Skeletal muscle satellite cell (primary cell): ENCODE results near the gene RASSF8.
"Not testable (repeated sequence)": the region's sequence is repeated elsewhere in the genome, so short reads cannot be mapped to it uniquely, and the experiment has no call there.

Experiments used
- H3K27me3 ChIP-seq: 2 replicates; pipeline ENCODE4 v1.7.0; 2013; ENCODE audit warnings: low read length; ENCODE audit not compliant: control insufficient read depth, insufficient read depth
- H3K36me3 ChIP-seq: 2 replicates; pipeline ENCODE4 v1.7.0; 2013; ENCODE audit warnings: mild to moderate bottlenecking, control low read depth, low read length; ENCODE audit not compliant: insufficient read depth
- H3K4me1 ChIP-seq: 2 replicates; pipeline ENCODE4 v1.7.0; 2013; ENCODE audit warnings: low read length; ENCODE audit not compliant: control insufficient read depth, insufficient read depth
- H3K4me2 ChIP-seq: 2 replicates; pipeline ENCODE4 v1.7.0; 2013; ENCODE audit warnings: mild to moderate bottlenecking, low read length
- H3K4me3 ChIP-seq: 2 replicates; pipeline ENCODE4 v1.7.0; 2013; ENCODE audit warnings: low read length
- H3K9ac ChIP-seq: 2 replicates; pipeline ENCODE4 v1.7.0; 2013; ENCODE audit warnings: mild to moderate bottlenecking, low read depth, low read length, moderate library complexity
- H3K9me3 ChIP-seq: replicated peaks from 2 replicates; pipeline ENCODE4 v1.7.0; 2013; ENCODE audit warnings: mild to moderate bottlenecking, control low read depth, low read length

RASSF8 gene

DNA sequence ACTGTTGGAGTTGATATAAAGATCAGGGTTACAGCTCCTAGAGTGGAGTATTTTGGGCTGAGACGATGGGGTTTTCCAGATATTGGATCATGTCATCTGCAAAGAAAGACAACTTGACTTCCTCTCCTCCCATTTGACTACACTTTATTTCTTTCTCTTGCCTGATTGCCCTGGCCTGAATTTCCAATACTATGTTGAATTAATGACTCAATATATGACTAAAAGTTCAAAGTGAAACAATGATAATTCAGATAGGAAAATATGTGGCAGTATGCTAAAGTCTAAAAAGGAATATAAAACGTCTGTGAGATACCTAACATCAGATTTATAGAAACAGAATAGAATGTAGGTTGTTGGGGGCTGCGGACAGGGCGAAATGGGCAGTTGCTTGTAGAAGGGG, 94.2 kb downstream of the RASSF8 start:
- no peaks in the 10 kb centered on the region for H3K27me3 ChIP-seq
- H3K4me2 ChIP-seq, result peak overlapping the region; percentile 15
- peaks cover 23% of the 10 kb centered on the region for H3K4me1 ChIP-seq
- no peaks in the 10 kb centered on the region for H3K9me3 ChIP-seq
- peaks cover 5% of the 10 kb centered on the region for H3K36me3 ChIP-seq
- H3K9ac ChIP-seq, result no peak overlapping the region
- no peak overlapping the region for H3K4me3 ChIP-seq

DNA sequence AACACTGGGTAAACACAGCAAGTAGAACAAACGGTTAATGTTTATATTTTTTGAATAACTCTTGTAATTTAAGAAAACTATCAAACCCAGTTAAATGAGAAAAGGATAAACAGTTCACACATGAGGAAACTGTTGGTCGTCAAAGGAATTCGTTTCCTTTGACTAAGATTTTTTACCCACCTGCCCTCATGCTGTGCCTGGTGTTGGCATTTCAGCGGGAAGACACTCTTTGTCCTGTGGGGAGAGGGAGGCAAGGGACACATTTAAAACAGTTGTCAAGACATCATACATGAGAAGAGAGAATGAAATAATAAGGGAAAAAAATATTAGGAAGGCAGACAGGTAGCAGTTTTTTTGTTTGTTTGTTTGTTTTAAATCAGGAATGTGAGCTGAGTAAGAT, 95.9 kb downstream of the RASSF8 start:
- no peak overlapping the region for H3K4me3 ChIP-seq
- no peak overlapping the region for H3K9ac ChIP-seq
- peaks cover 23% of the 10 kb centered on the region for H3K4me1 ChIP-seq
- no peaks in the 10 kb centered on the region for H3K9me3 ChIP-seq
- H3K4me2 ChIP-seq, result no peak overlapping the region
- peaks cover 5% of the 10 kb centered on the region for H3K36me3 ChIP-seq
- no peaks in the 10 kb centered on the region for H3K27me3 ChIP-seq

DNA sequence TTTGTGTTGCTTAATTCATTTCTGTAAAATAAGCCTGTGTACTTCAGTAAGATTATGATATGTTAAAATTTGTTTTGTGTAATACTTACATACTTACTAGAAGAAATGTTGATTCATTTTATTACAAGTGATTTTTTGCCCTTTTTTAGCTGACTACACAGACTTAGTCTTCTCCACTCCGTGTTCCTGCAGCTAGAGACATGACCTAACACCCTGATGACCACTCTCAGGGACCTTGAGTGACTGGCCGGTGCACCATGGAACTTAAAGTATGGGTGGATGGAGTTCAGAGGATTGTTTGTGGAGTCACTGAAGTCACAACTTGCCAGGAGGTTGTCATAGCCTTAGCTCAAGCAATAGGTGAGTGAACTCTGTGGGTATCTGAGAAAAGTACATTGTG, 96.6 kb downstream of the RASSF8 start:
- H3K9ac ChIP-seq, result no peak overlapping the region
- H3K36me3 ChIP-seq, result peaks cover 5% of the 10 kb centered on the region
- H3K4me1 ChIP-seq, result peaks cover 23% of the 10 kb centered on the region
- H3K9me3 ChIP-seq, result no peaks in the 10 kb centered on the region
- no peak overlapping the region for H3K4me2 ChIP-seq
- H3K27me3 ChIP-seq, result no peaks in the 10 kb centered on the region
- no peak overlapping the region for H3K4me3 ChIP-seq

DNA sequence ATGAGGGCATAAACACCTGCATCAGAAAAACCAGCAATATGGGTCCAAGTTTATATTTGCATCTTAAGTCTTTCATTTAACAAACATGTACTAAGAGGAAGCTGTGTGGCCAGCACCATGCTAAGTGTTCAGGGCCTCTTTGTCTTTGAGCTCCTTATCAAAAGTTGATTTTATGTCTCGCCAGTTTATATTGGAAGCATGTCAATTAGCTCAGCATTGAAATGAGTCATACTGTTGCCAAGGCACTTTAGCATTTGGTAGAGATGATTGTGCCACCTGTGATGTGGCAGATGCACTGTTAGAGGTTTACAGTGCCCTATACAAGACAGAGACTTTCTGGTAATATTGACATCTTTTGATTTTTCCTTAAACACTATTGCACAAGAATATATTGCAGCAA, 97.9 kb downstream of the RASSF8 start:
- H3K4me3 ChIP-seq, result no peak overlapping the region
- H3K27me3 ChIP-seq, result no peaks in the 10 kb centered on the region
- H3K4me1 ChIP-seq, result peaks cover 23% of the 10 kb centered on the region
- H3K9ac ChIP-seq, result no peak overlapping the region
- no peaks in the 10 kb centered on the region for H3K9me3 ChIP-seq
- peaks cover 5% of the 10 kb centered on the region for H3K36me3 ChIP-seq
- H3K4me2 ChIP-seq, result no peak overlapping the region

DNA sequence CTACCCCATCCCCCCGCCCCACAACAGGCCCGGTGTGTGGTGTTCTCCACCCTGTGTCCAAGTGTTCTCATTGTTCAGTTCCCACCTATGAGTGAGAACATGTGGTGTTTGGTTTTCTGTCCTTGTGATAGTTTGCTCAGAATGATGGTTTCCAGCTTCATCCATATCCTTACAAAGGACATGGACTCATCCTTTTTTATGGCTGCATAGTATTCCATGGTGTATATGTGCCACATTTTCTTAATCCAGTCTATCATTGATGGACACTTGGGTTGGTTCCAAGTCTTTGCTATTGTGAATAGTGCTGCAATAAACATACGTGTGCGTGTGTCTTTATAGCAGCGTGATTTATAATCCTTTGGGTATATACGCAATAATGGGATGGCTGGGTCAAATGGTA, 98.8 kb downstream of the RASSF8 start:
- peaks cover 26% of the 10 kb centered on the region for H3K4me1 ChIP-seq
- not testable (repeated sequence) for H3K27me3 ChIP-seq, H3K4me2 ChIP-seq, H3K9ac ChIP-seq, H3K4me3 ChIP-seq, H3K36me3 ChIP-seq, H3K9me3 ChIP-seq

DNA sequence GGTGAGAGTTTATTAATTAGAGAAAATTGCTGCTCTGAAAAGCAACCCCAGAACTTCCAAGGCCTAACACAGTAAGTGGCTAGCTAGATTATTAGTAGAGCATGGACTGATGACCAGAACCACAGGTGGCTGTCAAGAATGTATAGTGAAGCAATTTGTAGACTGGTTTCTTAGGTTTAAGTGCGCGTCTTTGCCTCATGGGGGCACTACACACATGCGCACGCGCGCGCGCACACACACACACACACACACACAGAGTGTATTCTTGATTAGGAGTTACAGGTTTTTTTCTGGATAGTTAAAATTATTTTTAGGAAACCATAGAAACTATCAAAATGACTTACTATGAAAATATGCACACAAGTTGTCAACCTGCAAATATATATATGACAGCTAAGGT, 99.8 kb downstream of the RASSF8 start:
- H3K4me3 ChIP-seq, result no peak overlapping the region
- no peak overlapping the region for H3K9ac ChIP-seq
- no peaks in the 10 kb centered on the region for H3K9me3 ChIP-seq
- peaks cover 5% of the 10 kb centered on the region for H3K36me3 ChIP-seq
- H3K4me1 ChIP-seq, result peaks cover 23% of the 10 kb centered on the region
- no peaks in the 10 kb centered on the region for H3K27me3 ChIP-seq
- no peak overlapping the region for H3K4me2 ChIP-seq

DNA sequence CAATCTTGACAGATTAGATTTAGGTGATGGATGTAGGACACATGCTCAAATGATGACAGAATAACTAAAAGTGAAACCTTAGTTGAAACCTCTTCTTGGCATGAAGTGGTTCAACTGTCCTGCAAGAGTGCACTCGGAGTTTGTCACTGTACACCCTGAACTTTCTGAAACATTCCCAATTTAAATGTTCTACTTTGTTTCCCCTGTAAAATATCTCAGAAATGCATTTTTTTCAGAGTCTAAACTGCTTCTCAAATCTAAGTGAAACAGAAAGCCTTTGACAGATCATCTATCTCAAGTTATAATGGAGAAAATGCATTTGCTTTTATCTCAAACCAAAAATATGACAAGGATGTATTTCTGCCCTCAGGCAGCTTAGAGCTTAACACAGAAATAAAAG, 100.3 kb downstream of the RASSF8 start:
- no peak overlapping the region for H3K9ac ChIP-seq
- no peaks in the 10 kb centered on the region for H3K9me3 ChIP-seq
- no peak overlapping the region for H3K4me3 ChIP-seq
- peaks cover 5% of the 10 kb centered on the region for H3K36me3 ChIP-seq
- no peak overlapping the region for H3K4me2 ChIP-seq
- H3K27me3 ChIP-seq, result no peaks in the 10 kb centered on the region
- peaks cover 18% of the 10 kb centered on the region for H3K4me1 ChIP-seq

DNA sequence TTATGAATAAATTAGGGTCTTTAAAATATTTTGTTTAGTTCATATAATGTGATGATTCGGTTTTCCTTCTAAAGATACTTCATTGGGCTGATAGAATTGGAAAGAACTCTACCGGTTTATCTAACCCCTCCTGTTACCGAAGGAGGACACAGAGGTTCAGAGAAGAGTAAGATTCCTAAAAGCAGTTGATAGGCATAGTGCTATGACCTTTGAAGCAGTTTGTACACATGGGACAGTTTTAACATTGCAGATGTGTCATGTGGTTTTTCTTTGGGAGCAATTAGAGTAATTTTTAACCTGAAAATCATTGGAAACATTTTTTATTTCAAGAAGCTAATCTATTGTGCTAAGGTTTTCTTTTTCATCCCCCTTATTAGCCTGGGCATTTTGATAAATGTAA, 103.5 kb downstream of the RASSF8 start:
- H3K4me2 ChIP-seq, result no peak overlapping the region
- peaks cover 3% of the 10 kb centered on the region for H3K36me3 ChIP-seq
- H3K27me3 ChIP-seq, result no peaks in the 10 kb centered on the region
- H3K4me1 ChIP-seq, result peaks cover 10% of the 10 kb centered on the region
- H3K9me3 ChIP-seq, result no peaks in the 10 kb centered on the region
- H3K9ac ChIP-seq, result no peak overlapping the region
- no peak overlapping the region for H3K4me3 ChIP-seq

DNA sequence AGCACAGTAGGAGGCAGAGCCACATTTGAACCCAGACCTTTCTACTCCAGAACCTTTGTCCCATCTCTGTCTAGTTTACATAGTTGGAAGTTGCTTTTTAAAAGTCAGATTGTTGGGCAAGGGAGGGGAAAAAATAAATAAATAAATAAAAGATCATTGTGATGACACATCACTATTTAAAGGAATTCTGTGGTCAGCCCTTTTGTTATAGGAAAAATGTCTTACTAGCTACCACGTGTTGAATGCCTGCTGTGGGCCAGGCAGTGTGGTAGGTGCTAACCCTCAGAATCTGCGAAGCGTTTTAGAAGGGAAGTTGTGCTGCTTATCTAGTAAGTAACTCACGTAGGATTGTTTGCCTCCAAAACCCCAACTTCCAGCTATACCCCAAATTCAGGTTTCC, 104.1 kb downstream of the RASSF8 start:
- no peaks in the 10 kb centered on the region for H3K9me3 ChIP-seq
- no peak overlapping the region for H3K9ac ChIP-seq
- no peaks in the 10 kb centered on the region for H3K27me3 ChIP-seq
- peaks cover 3% of the 10 kb centered on the region for H3K36me3 ChIP-seq
- H3K4me3 ChIP-seq, result no peak overlapping the region
- H3K4me2 ChIP-seq, result no peak overlapping the region
- peaks cover 10% of the 10 kb centered on the region for H3K4me1 ChIP-seq

DNA sequence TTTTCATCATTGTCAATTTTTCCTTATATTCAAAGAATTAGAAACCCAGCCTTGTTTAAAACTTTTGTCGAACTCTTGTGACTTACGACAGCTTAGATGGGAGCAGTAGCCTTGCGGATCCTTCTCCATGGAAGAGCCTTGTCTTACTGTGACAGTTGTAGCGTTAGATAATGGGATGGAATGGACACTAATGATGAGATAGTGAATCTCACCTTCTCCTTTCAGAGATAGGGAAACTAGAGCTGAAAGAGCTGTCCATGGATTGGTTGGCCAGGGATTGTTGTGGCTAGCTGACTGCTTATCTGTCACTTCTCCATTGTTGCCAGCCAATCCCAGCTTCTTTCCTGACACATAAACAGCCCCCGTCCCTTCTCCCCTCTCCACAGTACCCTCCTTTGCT, 107.0 kb downstream of the RASSF8 start:
- Histone ChIP-seq H3K4me1 (peaks cover 10% of the 10 kb centered on the region), H3K27me3 (no peaks in the 10 kb centered on the region), H3K36me3 (peaks cover 3% of the 10 kb centered on the region), H3K4me3 (no peak overlapping the region), H3K9me3 (no peaks in the 10 kb centered on the region), H3K9ac (no peak overlapping the region), H3K4me2 (no peak overlapping the region)

DNA sequence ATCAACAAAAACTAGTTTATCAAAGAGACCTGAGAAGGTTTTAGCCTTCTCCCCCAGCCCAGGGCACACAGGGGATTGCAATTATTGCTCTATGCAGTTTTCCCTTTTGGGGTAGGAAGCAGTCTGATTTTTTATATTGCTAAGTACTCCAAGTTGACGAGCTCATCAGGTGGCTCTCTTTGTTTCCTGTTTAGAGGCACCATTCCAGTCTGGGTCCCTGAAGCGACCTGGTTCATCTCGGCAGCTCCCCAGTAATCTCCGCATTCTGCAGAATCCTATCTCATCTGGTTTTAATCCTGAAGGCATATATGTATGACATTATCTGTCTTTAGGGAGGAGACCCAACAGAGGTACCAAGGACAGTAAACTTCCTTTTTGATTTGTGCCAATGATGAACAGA, 110.0 kb downstream of the RASSF8 start:
- Histone ChIP-seq H3K4me3 (no peak overlapping the region), H3K4me2 (no peak overlapping the region), H3K27me3 (no peaks in the 10 kb centered on the region), H3K9me3 (no peaks in the 10 kb centered on the region), H3K9ac (no peak overlapping the region), H3K4me1 (no peaks in the 10 kb centered on the region), H3K36me3 (peaks cover 3% of the 10 kb centered on the region)

DNA sequence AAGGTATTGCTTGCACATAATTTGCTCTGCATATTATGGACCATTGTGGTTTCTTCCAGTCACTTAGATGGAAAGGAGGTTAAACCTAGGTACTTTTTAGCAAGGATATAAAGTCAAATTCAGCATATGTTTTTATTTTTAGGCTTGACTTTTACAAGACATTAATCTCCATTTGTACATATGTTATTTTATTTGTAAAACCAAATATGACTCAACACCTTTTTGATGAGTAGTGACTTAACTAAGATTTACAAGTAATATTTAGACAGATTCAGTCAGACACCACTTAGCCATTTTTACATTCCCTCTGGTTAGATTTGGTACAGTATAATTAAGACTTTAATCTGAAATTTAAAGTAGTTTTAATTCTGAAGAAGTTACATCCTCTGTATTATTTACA, 111.3 kb downstream of the RASSF8 start:
- peaks cover 3% of the 10 kb centered on the region for H3K36me3 ChIP-seq
- no peak overlapping the region for H3K4me2 ChIP-seq
- H3K9me3 ChIP-seq, result no peaks in the 10 kb centered on the region
- H3K9ac ChIP-seq, result no peak overlapping the region
- H3K4me3 ChIP-seq, result no peak overlapping the region
- H3K27me3 ChIP-seq, result no peaks in the 10 kb centered on the region
- no peaks in the 10 kb centered on the region for H3K4me1 ChIP-seq
